Measurements from ENCODE around the gene ATP10A. TPM values are rescaled to one million over a fixed set of nuclear protein-coding genes. Genes with fewer than 3 reads are reported as not detected.

The ATP10A gene
- total RNA-seq, 1 donor from 2014 or later, result 6.8 TPM

GRCh38 chr15:25690673-25691543 is 172.2 kb downstream of the ATP10A start:
- no peak for TF ChIP-seq CTCF (conservative IDR thresholded peaks at IDR 0.05)
- no peaks in the 10 kb centered on the region for H3K36me3 Mint-ChIP-seq (ENCODE audit: low read depth)
- peaks cover 9% of the 10 kb centered on the region for H3K4me1 Mint-ChIP-seq
- H3K4me3 Mint-ChIP-seq, result no peak overlapping the region
- no peak overlapping the region for H3K27ac Mint-ChIP-seq (ENCODE audit: unreplicated experiment)
- no peaks in the 10 kb centered on the region for H3K9me3 Mint-ChIP-seq
- no peaks in the 10 kb centered on the region for H3K27me3 Mint-ChIP-seq (ENCODE audit: low read depth)
- DNase-seq (ENCODE audit: low read depth, low spot score), result no peak

- no peak for TF ChIP-seq CTCF (conservative IDR thresholded peaks at IDR 0.05)
- no peak overlapping the region for H3K4me3 Mint-ChIP-seq
- H3K27me3 Mint-ChIP-seq (ENCODE audit: low read depth), result no peaks in the 10 kb centered on the region
- no peak for DNase-seq (ENCODE audit: low read depth, low spot score)
- H3K9me3 Mint-ChIP-seq, result no peaks in the 10 kb centered on the region
- H3K4me1 Mint-ChIP-seq, result peaks cover 13% of the 10 kb centered on the region
- H3K36me3 Mint-ChIP-seq (ENCODE audit: low read depth), result no peaks in the 10 kb centered on the region
- no peak overlapping the region for H3K27ac Mint-ChIP-seq (ENCODE audit: unreplicated experiment)
Measured at GRCh38 chr15:25689592-25689991, 173.5 kb downstream of the ATP10A start.

- H3K36me3 Mint-ChIP-seq (ENCODE audit: low read depth), result peaks cover 5% of the 10 kb centered on the region
- H3K27me3 Mint-ChIP-seq (ENCODE audit: low read depth), result peaks cover under 1% of the 10 kb centered on the region
- H3K9me3 Mint-ChIP-seq, result no peaks in the 10 kb centered on the region
- H3K4me1 Mint-ChIP-seq, result peaks cover 23% of the 10 kb centered on the region
- DNase-seq (ENCODE audit: low read depth, low spot score), result no peak
- TF ChIP-seq CTCF (conservative IDR thresholded peaks at IDR 0.05), result no peak
- H3K4me3 Mint-ChIP-seq, result no peak overlapping the region
- no peak overlapping the region for H3K27ac Mint-ChIP-seq (ENCODE audit: unreplicated experiment)
Measured at GRCh38 chr15:25688166-25688565, 175.0 kb downstream of the ATP10A start.

- TF ChIP-seq CTCF (conservative IDR thresholded peaks at IDR 0.05), result no peak
- Mint-ChIP-seq H3K27me3 (ENCODE audit: low read depth) (peaks cover 3% of the 10 kb centered on the region), H3K4me3 (no peak overlapping the region), H3K9me3 (no peaks in the 10 kb centered on the region), H3K36me3 (ENCODE audit: low read depth) (peaks cover 8% of the 10 kb centered on the region), H3K27ac (ENCODE audit: unreplicated experiment) (no peak overlapping the region), H3K4me1 (peaks cover 25% of the 10 kb centered on the region)
- DNase-seq (ENCODE audit: low read depth, low spot score), result no peak
Measured at GRCh38 chr15:25687689-25688088, 175.4 kb downstream of the ATP10A start.

GRCh38 chr15:25687276-25687675 is 175.9 kb downstream of the ATP10A start:
- H3K4me1 Mint-ChIP-seq, result peaks cover 24% of the 10 kb centered on the region
- H3K27ac Mint-ChIP-seq (ENCODE audit: unreplicated experiment), result no peak overlapping the region
- no peak for TF ChIP-seq CTCF (conservative IDR thresholded peaks at IDR 0.05)
- DNase-seq (ENCODE audit: low read depth, low spot score), result no peak
- H3K4me3 Mint-ChIP-seq, result no peak overlapping the region
- no peaks in the 10 kb centered on the region for H3K9me3 Mint-ChIP-seq
- peaks cover 8% of the 10 kb centered on the region for H3K36me3 Mint-ChIP-seq (ENCODE audit: low read depth)
- H3K27me3 Mint-ChIP-seq (ENCODE audit: low read depth), result peaks cover 3% of the 10 kb centered on the region

All from neural crest cell (in vitro differentiated cells).